Thoracic aorta (tissue), 2 donors: ENCODE measurements around the gene GUCY1A2. TPM values are rescaled to one million over a fixed set of nuclear protein-coding genes. Genes with fewer than 3 reads are reported as not detected.

Experiments used
- ATAC-seq: fragments of 150-250 bp; one replicate; pipeline ENCODE4 v1.8.0; 2017; ENCODE audit warnings: low read depth; ENCODE audit not compliant: insufficient number of reproducible peaks, low FRiP score
- DNase-seq: peaks from one replicate; pipeline ENCODE4 v3.0.0-alpha.2; 2020; ENCODE audit warnings: low spot score
- H3K27ac ChIP-seq, 2 donors: fragments of 200-600 bp; sonication (generic); 1 replicate in 1 of 2; 2 replicates in 1 of 2; pipeline ENCODE4 v1.5.1; 2016; ENCODE audit warnings: mild to moderate bottlenecking in 2 of 2, moderate library complexity in 2 of 2
- H3K27me3 ChIP-seq: fragments of 200-600 bp; sonication (generic); replicated peaks from 2 replicates; pipeline ENCODE4 v1.6.0; 2016; ENCODE audit warnings: mild to moderate bottlenecking; ENCODE audit not compliant: insufficient read depth
- H3K36me3 ChIP-seq: fragments of 200-600 bp; sonication (generic); one replicate; pipeline ENCODE4 v1.5.1; 2016
- H3K4me1 ChIP-seq, 2 donors: fragments of 200-600 bp; sonication (generic); 1 replicate in 1 of 2; 2 replicates in 1 of 2; pipeline versions ENCODE4 v1.5.1 to v1.6.0; 2016; ENCODE audit warnings: low read depth in 2 of 2, mild to moderate bottlenecking in 1 of 2; ENCODE audit not compliant: control insufficient read depth in 1 of 2
- H3K4me3 ChIP-seq: fragments of 200-600 bp; sonication (generic); 2 replicates; pipeline ENCODE4 v1.5.1; 2016; ENCODE audit warnings: mild to moderate bottlenecking
- H3K9me3 ChIP-seq: fragments of 200-600 bp; sonication (generic); 2 replicates; pipeline ENCODE4 v1.5.1; 2016
- total RNA-seq, 2 donors: library from RNA; depleted of rRNA; stranded (reverse); fragments of >200 nt; gene quantifications; one replicate each; pipeline versions ENCODE4 v1.1.0 to v1.2.3, GENCODE V29; 2016
- TF ChIP-seq, protein P1 (sequence below): fragments of 200-600 bp; sonication (generic); IDR thresholded peaks from one replicate; pipeline ENCODE4 v1.5.1; 2019; ENCODE audit warnings: antibody characterized with exemption

GUCY1A2 gene
- total RNA-seq, 2 donors from 2014 or later, result 5.3 to 9.4 TPM

- ATAC-seq, result no peak
- H3K9me3 ChIP-seq, result no peaks in the 10 kb centered on the region
- TF ChIP-seq, protein P1, sequence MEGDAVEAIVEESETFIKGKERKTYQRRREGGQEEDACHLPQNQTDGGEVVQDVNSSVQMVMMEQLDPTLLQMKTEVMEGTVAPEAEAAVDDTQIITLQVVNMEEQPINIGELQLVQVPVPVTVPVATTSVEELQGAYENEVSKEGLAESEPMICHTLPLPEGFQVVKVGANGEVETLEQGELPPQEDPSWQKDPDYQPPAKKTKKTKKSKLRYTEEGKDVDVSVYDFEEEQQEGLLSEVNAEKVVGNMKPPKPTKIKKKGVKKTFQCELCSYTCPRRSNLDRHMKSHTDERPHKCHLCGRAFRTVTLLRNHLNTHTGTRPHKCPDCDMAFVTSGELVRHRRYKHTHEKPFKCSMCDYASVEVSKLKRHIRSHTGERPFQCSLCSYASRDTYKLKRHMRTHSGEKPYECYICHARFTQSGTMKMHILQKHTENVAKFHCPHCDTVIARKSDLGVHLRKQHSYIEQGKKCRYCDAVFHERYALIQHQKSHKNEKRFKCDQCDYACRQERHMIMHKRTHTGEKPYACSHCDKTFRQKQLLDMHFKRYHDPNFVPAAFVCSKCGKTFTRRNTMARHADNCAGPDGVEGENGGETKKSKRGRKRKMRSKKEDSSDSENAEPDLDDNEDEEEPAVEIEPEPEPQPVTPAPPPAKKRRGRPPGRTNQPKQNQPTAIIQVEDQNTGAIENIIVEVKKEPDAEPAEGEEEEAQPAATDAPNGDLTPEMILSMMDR, result no peak
These were observed 2.3 kb upstream of the GUCY1A2 start for GRCh38 chr11:107020594-107020993.

GRCh38 chr11:107018902-107019493 lies 722 bp upstream of the GUCY1A2 start:
- ATAC-seq (no peak), DNase-seq (no peak)
- H3K4me1 ChIP-seq, result peaks cover 0 to 17% of the 10 kb centered on the region in 2 donors
- TF ChIP-seq, protein P1, result no peak
- peak overlapping the region; percentile 47 for H3K4me3 ChIP-seq
- no peaks in the 10 kb centered on the region for H3K36me3 ChIP-seq
- no peaks in the 10 kb centered on the region for H3K27me3 ChIP-seq
- H3K27ac ChIP-seq, result no peak overlapping the region
- H3K9me3 ChIP-seq, result no peaks in the 10 kb centered on the region

More at GRCh38 chr11:107020594-107020993, 2.3 kb upstream of the GUCY1A2 start:
- H3K36me3 ChIP-seq, result no peaks in the 10 kb centered on the region
- DNase-seq, result no peak
- peaks cover 0 to 17% of the 10 kb centered on the region in 2 donors for H3K4me1 ChIP-seq
- H3K4me3 ChIP-seq, result no peak overlapping the region
- no peak overlapping the region for H3K27ac ChIP-seq
- H3K27me3 ChIP-seq, result no peaks in the 10 kb centered on the region

GRCh38 chr11:107017433-107018218 lies 650 bp downstream of the GUCY1A2 start:
- Histone ChIP-seq H3K27me3 (no peaks in the 10 kb centered on the region), H3K27ac (no peak overlapping the region), H3K4me3 (peak overlapping the region; percentile 62), H3K9me3 (no peaks in the 10 kb centered on the region), H3K4me1 (peaks cover 0 to 17% of the 10 kb centered on the region in 2 donors), H3K36me3 (no peaks in the 10 kb centered on the region)
- ATAC-seq (no peak), DNase-seq (no peak)
- TF ChIP-seq, protein P1, result no peak

DNA sequence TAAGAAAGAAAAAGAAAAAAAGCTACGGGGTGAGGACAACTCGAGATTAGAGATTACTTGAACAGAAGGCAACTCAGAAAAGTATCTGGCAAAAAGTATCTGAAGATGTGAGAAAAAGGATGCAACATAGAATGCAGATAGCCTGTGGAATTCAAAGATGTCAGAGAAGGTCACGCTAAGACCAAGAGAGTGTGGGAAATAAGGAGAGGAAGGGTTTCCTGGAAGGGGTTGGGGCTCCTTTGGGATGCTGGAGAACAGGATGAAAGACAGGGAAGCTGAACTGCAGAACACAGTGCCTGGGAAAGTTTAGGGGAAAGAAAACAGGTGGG lies 1.2 kb downstream of the GUCY1A2 start:
- TF ChIP-seq, protein P1, result no peak
- H3K4me3 ChIP-seq, result peak overlapping the region; percentile 62
- no peak overlapping the region for H3K27ac ChIP-seq
- no peaks in the 10 kb centered on the region for H3K36me3 ChIP-seq
- H3K9me3 ChIP-seq, result no peaks in the 10 kb centered on the region
- no peaks in the 10 kb centered on the region for H3K27me3 ChIP-seq
- peaks cover 0 to 17% of the 10 kb centered on the region in 2 donors for H3K4me1 ChIP-seq
- ATAC-seq, result no peak
- no peak for DNase-seq

DNA sequence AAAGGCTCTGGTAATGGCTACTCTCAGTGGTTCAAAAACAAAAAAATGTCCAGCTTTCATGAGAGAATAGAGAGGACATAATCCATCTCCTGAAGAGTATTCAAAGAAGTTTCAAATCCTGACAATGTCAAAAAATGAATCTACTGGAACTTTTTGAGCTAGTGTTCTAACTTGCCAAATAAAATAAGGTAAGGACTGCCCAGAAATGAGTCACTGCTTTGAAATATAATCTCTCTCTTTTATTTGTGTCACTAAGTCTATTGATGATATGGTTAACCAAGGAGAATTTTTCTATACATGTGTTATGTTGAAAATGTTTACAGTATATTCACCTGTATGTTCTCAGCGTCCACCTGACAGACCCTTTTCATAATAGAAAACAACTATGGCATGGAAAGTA lies 3.4 kb downstream of the GUCY1A2 start:
- ATAC-seq (no peak), DNase-seq (no peak)
- Histone ChIP-seq H3K4me1 (peaks cover 0 to 17% of the 10 kb centered on the region in 2 donors), H3K27me3 (no peaks in the 10 kb centered on the region), H3K27ac (no peak overlapping the region), H3K4me3 (no peak overlapping the region), H3K36me3 (no peaks in the 10 kb centered on the region), H3K9me3 (no peaks in the 10 kb centered on the region)
- TF ChIP-seq, protein P1, result no peak
